Measurements from ENCODE around the gene MPZL2. TPM values are rescaled to one million over a fixed set of nuclear protein-coding genes. Genes with fewer than 3 reads are reported as not detected.

Gene MPZL2
- total RNA-seq, 4 donors from 2014 or later, result 1.2 to 7.9 (median 3.4) TPM

- no peak within 1 kb of the TSS for H3K4me3 ChIP-seq
- in situ Hi-C loops (cut with MboI; ENCODE audit: low sequenced_read_pairs in 4 of 4) (no loop called here), intact Hi-C loops (cut with DNase I; ENCODE audit: low total_unique reads) (no loop called here)
- DNase-seq, result no peak
- TF ChIP-seq POLR2A (IDR thresholded peaks at IDR 0.05), result no peak
- H3K27ac ChIP-seq, result no peak within 1 kb of the TSS
- H3K9me3 ChIP-seq, result no peaks in the 10 kb centered on the region
- H3K36me3 ChIP-seq, result no peaks in the 10 kb centered on the region
- peaks cover 0 to 3% (median 0%) of the 10 kb centered on the region in 3 donors for H3K27me3 ChIP-seq
- no peak for ATAC-seq
- no peaks in the 10 kb centered on the region for H3K4me1 ChIP-seq
These were observed 40.6 kb upstream of the MPZL2 start, which contains the start of gene CD3E for GRCh38 chr11:118304568-118305248. Gene CD3E (plus strand): TSS chr11:118304730. CDS start chr11:118304953, 223 bp downstream.

GRCh38 chr11:118304227-118304567 lies 40.1 kb upstream of the MPZL2 start:
- no peak overlapping the region for H3K27ac ChIP-seq

GRCh38 chr11:118301600-118302195 lies 37.6 kb upstream of the MPZL2 start:
- no peak overlapping the region for H3K4me3 ChIP-seq
- ATAC-seq, result no peak
- H3K9me3 ChIP-seq, result no peaks in the 10 kb centered on the region
- no peaks in the 10 kb centered on the region for H3K36me3 ChIP-seq
- H3K4me1 ChIP-seq, result no peaks in the 10 kb centered on the region
- intact Hi-C loops (cut with DNase I; ENCODE audit: low total_unique reads) (no loop called here), in situ Hi-C loops (cut with MboI; ENCODE audit: low sequenced_read_pairs in 4 of 4) (no loop called here)
- H3K27me3 ChIP-seq, result peaks cover 0 to 3% (median 0%) of the 10 kb centered on the region in 3 donors
- no peak for DNase-seq
- no peak overlapping the region for H3K27ac ChIP-seq
- TF ChIP-seq POLR2A (IDR thresholded peaks at IDR 0.05) (no peak), CTCF (IDR thresholded peaks at IDR 0.05 in 4 of 5, conservative IDR thresholded peaks at IDR 0.05 in 1 of 5) (no peak)

More at GRCh38 chr11:118304227-118304567, 40.1 kb upstream of the MPZL2 start:
- peaks cover 0 to 3% (median 0%) of the 10 kb centered on the region in 3 donors for H3K27me3 ChIP-seq
- H3K4me3 ChIP-seq, result no peak overlapping the region
- H3K9me3 ChIP-seq, result no peaks in the 10 kb centered on the region
- intact Hi-C loops (cut with DNase I; ENCODE audit: low total_unique reads), result no loop called here
- TF ChIP-seq CTCF (IDR thresholded peaks at IDR 0.05 in 4 of 5, conservative IDR thresholded peaks at IDR 0.05 in 1 of 5), result no peak
- no peak for TF ChIP-seq POLR2A (IDR thresholded peaks at IDR 0.05)
- no peaks in the 10 kb centered on the region for H3K4me1 ChIP-seq
- in situ Hi-C loops (cut with MboI; ENCODE audit: low sequenced_read_pairs in 4 of 4), result no loop called here
- H3K36me3 ChIP-seq, result no peaks in the 10 kb centered on the region
- ATAC-seq (no peak), DNase-seq (no peak)

- in situ Hi-C loops (cut with MboI; ENCODE audit: low sequenced_read_pairs in 4 of 4), result loop anchor here in 1 of 4 donors (10.0 kb wide), 1 partner anchor 91 kb away; no protein-coding TSS in a partner anchor
- Histone ChIP-seq H3K4me1 (no peaks in the 10 kb centered on the region), H3K4me3 (no peak overlapping the region), H3K27me3 (no peaks in the 10 kb centered on the region), H3K9me3 (no peaks in the 10 kb centered on the region), H3K27ac (no peak overlapping the region), H3K36me3 (no peaks in the 10 kb centered on the region)
- ATAC-seq (no peak), DNase-seq (no peak)
- TF ChIP-seq POLR2A (IDR thresholded peaks at IDR 0.05) (no peak), CTCF (IDR thresholded peaks at IDR 0.05 in 4 of 5, conservative IDR thresholded peaks at IDR 0.05 in 1 of 5) (peak in 3 of 5 experiments; percentile 18 to 45 (median 34))
- intact Hi-C loops (cut with DNase I; ENCODE audit: low total_unique reads), result loop anchor here (10.0 kb wide), 1 partner anchor 189 kb away; no protein-coding TSS in a partner anchor
These were observed 31.8 kb upstream of the MPZL2 start for GRCh38 chr11:118295815-118296454.

- H3K36me3 ChIP-seq, result no peaks in the 10 kb centered on the region
- no peaks in the 10 kb centered on the region for H3K4me1 ChIP-seq
- no peak for TF ChIP-seq POLR2A (IDR thresholded peaks at IDR 0.05)
- no peak for TF ChIP-seq CTCF (IDR thresholded peaks at IDR 0.05 in 4 of 5, conservative IDR thresholded peaks at IDR 0.05 in 1 of 5)
- intact Hi-C loops (cut with DNase I; ENCODE audit: low total_unique reads), result loop anchor here (10.0 kb wide), 1 partner anchor 190 kb away; no protein-coding TSS in a partner anchor
- no peak overlapping the region for H3K4me3 ChIP-seq
- H3K27ac ChIP-seq, result no peak overlapping the region
- in situ Hi-C loops (cut with MboI; ENCODE audit: low sequenced_read_pairs in 4 of 4), result loop anchor here in 1 of 4 donors (10.0 kb wide), 1 partner anchor 90 kb away; no protein-coding TSS in a partner anchor
- no peaks in the 10 kb centered on the region for H3K9me3 ChIP-seq
- no peaks in the 10 kb centered on the region for H3K27me3 ChIP-seq
- ATAC-seq (no peak), DNase-seq (no peak)
These were observed 31.1 kb upstream of the MPZL2 start for GRCh38 chr11:118295199-118295598.

Measured in gastrocnemius medialis (tissue), 4 donors.